GM13977 (cell line): ENCODE results near the gene CCDC97.
"Not testable (repeated sequence)": the region's sequence is repeated elsewhere in the genome, so short reads cannot be mapped to it uniquely, and the experiment has no call there.

Experiments used
- DNase-seq: peaks from one replicate; pipeline ENCODE4 v3.0.0; 2012; ENCODE audit warnings: low spot score
- CTCF ChIP-seq: IDR thresholded peaks from 2 replicates; pipeline ENCODE4 v1.5.1; 2012; ENCODE audit warnings: mild to moderate bottlenecking, control low read depth; ENCODE audit not compliant: insufficient read depth; ENCODE audit errors: extremely low read depth, missing control alignments
- in situ Hi-C: fragments of 300-500 bp; cut with MboI; formaldehyde crosslinking; loops from one replicate; pipeline ENCODE4 v1.12.0; 2022; ENCODE audit warnings: low sequenced_read_pairs, low pct_unique_long_range_greater_than_20kb, mixed read lengths, inconsistent platforms; ENCODE audit not compliant: unreplicated experiment

The CCDC97 gene

GRCh38 chr19:41278478-41278877, 31.5 kb upstream of the CCDC97 start:
- in situ Hi-C loops, result no loop called here
- DNase-seq, result no peak
- TF ChIP-seq CTCF, result no peak

GRCh38 chr19:41288673-41289530, 21.1 kb upstream of the CCDC97 start:
- in situ Hi-C loops, result no loop called here

GRCh38 chr19:41289814-41290213, 20.2 kb upstream of the CCDC97 start:
- in situ Hi-C loops, DNase-seq: not testable (repeated sequence)

More at GRCh38 chr19:41288673-41289530, 21.1 kb upstream of the CCDC97 start:
- TF ChIP-seq CTCF, result no peak
- no peak for DNase-seq

GRCh38 chr19:41294393-41294792, 15.6 kb upstream of the CCDC97 start:
- no peak for DNase-seq
- in situ Hi-C loops, result no loop called here
- no peak for TF ChIP-seq CTCF

- in situ Hi-C loops, result no loop called here
- DNase-seq, result no peak
- TF ChIP-seq CTCF, result no peak
Observed at GRCh38 chr19:41295499-41295898, 14.5 kb upstream of the CCDC97 start.

GRCh38 chr19:41296433-41296871, 13.5 kb upstream of the CCDC97 start:
- in situ Hi-C loops, result no loop called here
- DNase-seq, result no peak
- no peak for TF ChIP-seq CTCF

- in situ Hi-C loops, result no loop called here
- DNase-seq, result peak; percentile 90
- peak; percentile 28 for TF ChIP-seq CTCF
Observed at GRCh38 chr19:41297628-41298347, 12.2 kb upstream of the CCDC97 start.
